ENCODE results near the gene SIDT1.

DNA sequence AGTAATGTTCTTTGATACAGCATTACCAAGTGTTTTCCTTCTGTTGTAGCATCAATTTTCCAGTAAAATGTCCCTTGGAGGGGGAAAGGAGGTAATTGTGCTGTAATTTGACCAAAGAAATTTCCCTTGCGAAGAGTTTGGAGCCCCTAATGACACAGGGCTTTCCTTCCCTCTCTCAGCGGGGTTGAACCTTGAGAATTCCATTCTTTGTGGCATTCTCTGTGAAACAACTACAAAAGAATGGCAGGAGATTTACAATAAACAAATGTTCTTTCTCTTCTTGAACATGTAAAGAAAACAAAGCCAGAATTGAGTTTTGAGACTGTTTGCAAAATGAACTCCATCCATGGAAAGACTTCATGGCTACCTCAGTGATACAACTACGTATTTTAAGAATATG, 53.4 kb downstream of the SIDT1 start:
- no peak for TF ChIP-seq POLR2AphosphoS5 (IDR thresholded peaks at IDR 0.05; ENCODE audit: low read depth, low read length)
- no peak for TF ChIP-seq TAF1 (IDR thresholded peaks at IDR 0.05; ENCODE audit: borderline replicate concordance, low read depth, low read length)
